Vagina (tissue), 2 donors: Measurements from ENCODE around the gene SLCO6A1. TPM values are rescaled to one million over a fixed set of nuclear protein-coding genes. Genes with fewer than 3 reads are reported as not detected.

Source experiments
- DNase-seq, 2 donors: peaks; one replicate each; pipeline ENCODE4 v3.0.0-alpha.2; 2017; ENCODE audit errors: extremely low spot score in 2 of 2
- H3K27ac ChIP-seq: fragments of 200-600 bp; sonication (generic); one replicate; pipeline ENCODE4 v1.5.1; 2019
- H3K27me3 ChIP-seq: fragments of 200-600 bp; sonication (generic); one replicate; pipeline ENCODE4 v1.5.1; 2019
- H3K36me3 ChIP-seq, 2 donors: fragments of 200-600 bp; sonication (generic); one replicate each; pipeline ENCODE4 v1.5.1; 2017 to 2019
- H3K4me1 ChIP-seq: fragments of 200-600 bp; sonication (generic); one replicate; pipeline ENCODE4 v1.5.1; 2019
- H3K4me3 ChIP-seq, 2 donors: fragments of 200-600 bp; sonication (generic); 1 replicate in 1 of 2; 2 replicates in 1 of 2; pipeline ENCODE4 v1.5.1; 2016 to 2019
- H3K9me3 ChIP-seq: fragments of 200-600 bp; sonication (generic); one replicate; pipeline ENCODE4 v1.5.1; 2019
- CTCF ChIP-seq, 3 experiments: fragments of 450-650 bp in 2 of 3; fragments of 200-600 bp in 1 of 3; sonication (generic) in 1 of 3; IDR thresholded peaks; one replicate each; pipeline ENCODE4 v1.5.1; 2017 to 2019; ENCODE audit warnings: antibody characterized with exemption in 3 of 3, mild to moderate bottlenecking in 2 of 3, moderate library complexity in 2 of 3
- POLR2A ChIP-seq, 2 donors: fragments of 450-650 bp; IDR thresholded peaks; one replicate each; pipeline ENCODE4 v1.6.1; 2017; ENCODE audit warnings: antibody characterized with exemption in 2 of 2, mild to moderate bottlenecking in 2 of 2, moderate library complexity in 2 of 2
- POLR2AphosphoS5 ChIP-seq, 2 donors: sonication (generic); formaldehyde crosslinking; IDR thresholded peaks; one replicate each; pipeline ENCODE4 v1.9.0; 2017; ENCODE audit warnings: antibody characterized with exemption in 2 of 2, mild to moderate bottlenecking in 2 of 2, low read depth in 1 of 2; ENCODE audit not compliant: insufficient read depth in 1 of 2
- intact Hi-C: fragments of 100-400 bp; cut with DNase I; formaldehyde crosslinking; loops from one replicate; pipeline ENCODE4 v1.15.1; 2023
- total RNA-seq: library from RNA; depleted of rRNA; stranded (reverse); fragments of >200 nt; gene quantifications from one replicate; pipeline ENCODE4 v1.2.3, GENCODE V29; 2016

SLCO6A1 gene
- total RNA-seq, 1 donor from 2014 or later = not detected

- Histone ChIP-seq H3K4me1 (no peaks in the 10 kb centered on the region), H3K4me3 (no peak overlapping the region), H3K27ac (no peak overlapping the region), H3K27me3 (no peaks in the 10 kb centered on the region), H3K9me3 (no peaks in the 10 kb centered on the region), H3K36me3 (no peaks in the 10 kb centered on the region)
- no peak for TF ChIP-seq CTCF (IDR thresholded peaks at IDR 0.05)
- TF ChIP-seq POLR2A (IDR thresholded peaks at IDR 0.05) = no peak
- no peak for TF ChIP-seq POLR2AphosphoS5 (IDR thresholded peaks at IDR 0.05; ENCODE audit: insufficient read depth in 1 of 2, low read depth in 1 of 2)
- intact Hi-C loops = no loop called here
- DNase-seq = no peak
Measured at GRCh38 chr5:102453716-102454115, 45.1 kb downstream of the SLCO6A1 start.

GRCh38 chr5:102451082-102451481 is 47.7 kb downstream of the SLCO6A1 start:
- Histone ChIP-seq H3K27ac (no peak overlapping the region), H3K4me3 (no peak overlapping the region), H3K36me3 (no peaks in the 10 kb centered on the region), H3K4me1 (no peaks in the 10 kb centered on the region), H3K9me3 (no peaks in the 10 kb centered on the region), H3K27me3 (no peaks in the 10 kb centered on the region)
- TF ChIP-seq POLR2AphosphoS5 (IDR thresholded peaks at IDR 0.05; ENCODE audit: insufficient read depth in 1 of 2, low read depth in 1 of 2) (no peak), CTCF (IDR thresholded peaks at IDR 0.05) (no peak), POLR2A (IDR thresholded peaks at IDR 0.05) (no peak)
- no peak for DNase-seq
- intact Hi-C loops = no loop called here

- Histone ChIP-seq H3K4me3 (no peak overlapping the region), H3K36me3 (no peaks in the 10 kb centered on the region), H3K27me3 (no peaks in the 10 kb centered on the region), H3K4me1 (no peaks in the 10 kb centered on the region), H3K9me3 (no peaks in the 10 kb centered on the region), H3K27ac (no peak overlapping the region)
- TF ChIP-seq CTCF (IDR thresholded peaks at IDR 0.05) (no peak), POLR2A (IDR thresholded peaks at IDR 0.05) (no peak), POLR2AphosphoS5 (IDR thresholded peaks at IDR 0.05; ENCODE audit: insufficient read depth in 1 of 2, low read depth in 1 of 2) (no peak)
- intact Hi-C loops = no loop called here
- DNase-seq = no peak
Measured at GRCh38 chr5:102450313-102450990, 48.3 kb downstream of the SLCO6A1 start.

- Histone ChIP-seq H3K27me3 (no peaks in the 10 kb centered on the region), H3K4me1 (no peaks in the 10 kb centered on the region), H3K27ac (no peak overlapping the region), H3K36me3 (no peaks in the 10 kb centered on the region), H3K9me3 (no peaks in the 10 kb centered on the region), H3K4me3 (no peak overlapping the region)
- TF ChIP-seq POLR2AphosphoS5 (IDR thresholded peaks at IDR 0.05; ENCODE audit: insufficient read depth in 1 of 2, low read depth in 1 of 2) (no peak), POLR2A (IDR thresholded peaks at IDR 0.05) (no peak), CTCF (IDR thresholded peaks at IDR 0.05) (no peak)
- intact Hi-C loops = no loop called here
- no peak for DNase-seq
Measured at GRCh38 chr5:102433473-102433872, 65.3 kb downstream of the SLCO6A1 start.

GRCh38 chr5:102421647-102422046 is 77.2 kb downstream of the SLCO6A1 start:
- no peaks in the 10 kb centered on the region for H3K9me3 ChIP-seq
- intact Hi-C loops = no loop called here
- H3K36me3 ChIP-seq = no peaks in the 10 kb centered on the region
- TF ChIP-seq POLR2A (IDR thresholded peaks at IDR 0.05) (no peak), CTCF (IDR thresholded peaks at IDR 0.05) (no peak)
- no peak overlapping the region for H3K4me3 ChIP-seq
- no peaks in the 10 kb centered on the region for H3K27me3 ChIP-seq
- no peaks in the 10 kb centered on the region for H3K4me1 ChIP-seq
- no peak overlapping the region for H3K27ac ChIP-seq
- no peak for DNase-seq
